ENCODE measurements around the gene CASK.

Gene CASK

DNA sequence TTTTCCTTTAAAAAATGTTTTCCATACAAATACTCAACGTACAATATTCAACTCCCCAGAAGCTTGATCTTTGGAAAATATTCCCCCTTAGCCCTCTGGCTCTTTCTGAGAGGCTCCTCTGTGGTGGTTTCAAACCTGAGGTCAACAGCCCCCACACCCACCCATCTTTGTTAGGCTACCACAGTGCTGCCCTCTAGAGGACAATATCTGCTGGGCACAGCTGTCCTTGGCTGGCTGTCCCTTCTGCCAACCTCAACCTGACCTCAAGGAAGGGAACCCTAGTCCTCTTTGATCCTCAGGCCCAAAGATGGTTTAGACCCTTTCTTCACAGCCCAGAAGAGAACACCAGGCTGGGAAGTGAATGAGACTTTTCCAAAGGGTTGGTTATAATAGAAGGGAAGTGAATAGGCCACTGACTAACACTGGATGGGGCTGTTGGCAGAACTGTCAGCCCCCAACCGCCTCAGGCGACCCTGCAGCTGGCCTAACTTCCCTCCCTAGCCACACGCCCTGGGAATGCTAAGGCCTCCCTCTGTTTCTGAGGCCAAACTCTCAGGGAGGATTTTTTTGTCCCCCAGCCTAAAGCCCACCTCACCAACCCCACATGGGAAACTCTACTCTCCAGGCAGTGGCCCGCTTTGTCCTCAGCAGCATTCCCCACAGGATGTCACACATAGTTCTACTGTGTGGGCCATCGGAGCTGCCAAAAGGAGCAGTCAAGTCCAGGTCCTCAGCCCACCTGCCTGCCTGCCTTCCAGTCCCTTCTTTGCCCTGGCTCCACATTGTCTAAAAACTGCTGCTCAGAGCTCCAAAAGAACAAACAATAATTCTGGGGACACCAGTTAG, 441.9 kb downstream of the CASK start:
- peaks cover 9% of the 10 kb centered on the region for H3K4me1 Mint-ChIP-seq
- peaks cover 44% of the 10 kb centered on the region for H3K9me3 Mint-ChIP-seq
- peaks cover 8% of the 10 kb centered on the region for H3K36me3 Mint-ChIP-seq (ENCODE audit: low read depth)
- no peak overlapping the region for H3K4me3 Mint-ChIP-seq
- DNase-seq, result no peak
- H3K27me3 Mint-ChIP-seq (ENCODE audit: low read depth, poor library complexity), result no peaks in the 10 kb centered on the region
- TF ChIP-seq, protein P1, sequence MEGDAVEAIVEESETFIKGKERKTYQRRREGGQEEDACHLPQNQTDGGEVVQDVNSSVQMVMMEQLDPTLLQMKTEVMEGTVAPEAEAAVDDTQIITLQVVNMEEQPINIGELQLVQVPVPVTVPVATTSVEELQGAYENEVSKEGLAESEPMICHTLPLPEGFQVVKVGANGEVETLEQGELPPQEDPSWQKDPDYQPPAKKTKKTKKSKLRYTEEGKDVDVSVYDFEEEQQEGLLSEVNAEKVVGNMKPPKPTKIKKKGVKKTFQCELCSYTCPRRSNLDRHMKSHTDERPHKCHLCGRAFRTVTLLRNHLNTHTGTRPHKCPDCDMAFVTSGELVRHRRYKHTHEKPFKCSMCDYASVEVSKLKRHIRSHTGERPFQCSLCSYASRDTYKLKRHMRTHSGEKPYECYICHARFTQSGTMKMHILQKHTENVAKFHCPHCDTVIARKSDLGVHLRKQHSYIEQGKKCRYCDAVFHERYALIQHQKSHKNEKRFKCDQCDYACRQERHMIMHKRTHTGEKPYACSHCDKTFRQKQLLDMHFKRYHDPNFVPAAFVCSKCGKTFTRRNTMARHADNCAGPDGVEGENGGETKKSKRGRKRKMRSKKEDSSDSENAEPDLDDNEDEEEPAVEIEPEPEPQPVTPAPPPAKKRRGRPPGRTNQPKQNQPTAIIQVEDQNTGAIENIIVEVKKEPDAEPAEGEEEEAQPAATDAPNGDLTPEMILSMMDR (IDR thresholded peaks at IDR 0.05), result peak; percentile 13
- no peak overlapping the region for H3K27ac Mint-ChIP-seq

DNA sequence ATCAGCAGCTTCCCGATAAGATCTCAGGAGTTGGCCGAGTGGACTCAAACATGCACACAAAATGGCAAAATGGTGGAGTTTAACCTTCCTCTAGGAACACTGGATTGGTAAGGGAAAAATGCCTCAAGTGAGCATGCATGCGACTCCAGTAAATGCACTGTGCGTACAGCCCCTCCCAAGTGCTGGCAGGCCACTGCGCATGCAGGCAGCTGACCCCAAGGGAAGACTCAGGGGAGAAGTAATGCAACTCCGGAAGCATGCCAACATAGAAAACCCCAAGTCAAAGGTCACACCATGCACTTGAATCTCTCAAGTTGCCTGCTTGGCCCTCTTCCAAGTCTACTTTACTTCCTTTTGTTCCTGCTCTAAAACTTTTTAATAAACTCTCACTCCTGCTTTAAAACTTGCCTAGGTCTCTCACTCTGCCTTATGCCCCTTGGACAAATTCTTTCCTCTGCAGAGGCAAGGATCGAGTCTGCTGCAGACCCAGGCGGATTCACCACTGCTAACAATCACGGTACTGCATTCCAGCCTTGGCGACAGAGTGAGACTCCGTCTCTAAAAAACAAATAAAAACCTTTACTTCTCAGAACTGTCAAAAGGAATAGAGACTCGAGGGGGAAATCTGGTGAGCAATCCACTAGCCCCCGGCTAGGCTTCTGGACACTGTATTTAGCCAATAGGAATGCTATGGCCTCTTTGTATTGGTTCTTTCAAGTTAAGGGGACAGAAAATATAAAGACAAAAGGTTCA, 442.7 kb downstream of the CASK start:
- H3K27me3 Mint-ChIP-seq (ENCODE audit: low read depth, poor library complexity), result no peaks in the 10 kb centered on the region
- DNase-seq, result no peak
- no peak overlapping the region for H3K4me3 Mint-ChIP-seq
- H3K36me3 Mint-ChIP-seq (ENCODE audit: low read depth), result peaks cover 8% of the 10 kb centered on the region
- H3K27ac Mint-ChIP-seq, result no peak overlapping the region
- H3K9me3 Mint-ChIP-seq, result peaks cover 37% of the 10 kb centered on the region
- TF ChIP-seq, protein P1 (IDR thresholded peaks at IDR 0.05), result no peak
- H3K4me1 Mint-ChIP-seq, result peaks cover 10% of the 10 kb centered on the region

DNA sequence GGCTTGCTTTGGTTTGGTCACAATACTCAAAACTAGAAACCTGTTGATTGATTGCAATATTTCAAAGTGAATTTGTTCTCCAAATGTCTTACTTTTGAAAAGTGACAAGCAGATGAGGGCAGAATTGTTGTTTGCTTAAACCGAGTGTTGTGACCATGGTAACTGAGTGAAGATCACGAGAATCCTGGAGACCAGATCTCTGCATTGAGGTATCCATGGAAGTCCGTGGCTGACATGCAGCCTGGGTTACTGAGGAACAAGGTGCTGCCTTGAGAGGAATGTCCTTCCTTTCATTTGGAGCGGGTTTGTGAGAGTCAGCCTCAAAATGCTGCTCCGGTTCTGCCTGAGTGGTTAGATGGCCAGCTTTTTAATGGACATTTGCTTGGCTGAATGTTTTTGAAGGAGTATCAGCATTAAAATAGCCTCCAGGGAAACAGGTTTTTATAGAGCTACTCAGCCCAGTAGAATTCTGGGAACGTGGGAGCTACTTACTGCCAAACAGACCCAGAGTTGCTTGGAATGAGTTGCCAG, 444.9 kb downstream of the CASK start:
- DNase-seq, result no peak

DNA sequence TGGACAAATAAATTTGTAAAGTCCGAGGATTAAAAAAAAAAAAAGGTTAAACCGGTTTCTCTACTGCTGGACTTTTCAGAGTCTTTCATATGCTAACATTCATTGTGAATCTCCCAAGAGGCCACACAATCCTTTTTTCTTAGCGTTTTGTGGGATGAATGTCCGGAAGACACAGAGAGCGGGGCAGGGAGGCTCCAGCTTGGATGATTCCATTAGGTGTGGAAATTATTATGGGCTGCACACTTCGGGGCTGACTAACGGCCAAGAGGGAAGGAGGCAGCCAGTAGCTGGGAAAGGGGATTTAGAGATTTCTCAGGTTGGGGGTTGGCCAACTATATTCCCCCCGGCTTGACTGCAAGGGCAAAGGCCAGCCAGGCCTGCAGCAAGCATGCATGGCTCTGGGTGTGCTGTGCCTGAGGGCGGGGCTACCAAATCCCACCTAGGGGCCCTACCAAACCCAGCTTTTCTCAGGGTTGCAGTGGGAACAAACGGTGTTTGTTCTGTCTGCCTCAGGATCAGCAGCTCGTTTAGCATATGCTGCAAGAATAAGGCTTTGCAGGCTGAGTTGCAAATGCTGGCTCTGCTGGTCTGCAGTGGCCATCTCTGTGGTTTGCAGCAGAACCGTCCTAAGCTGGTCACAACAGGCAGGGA, 447.6 kb downstream of the CASK start:
- H3K27ac Mint-ChIP-seq, result peak overlapping the region; percentile 99
- peaks cover 38% of the 10 kb centered on the region for H3K9me3 Mint-ChIP-seq
- peaks cover 5% of the 10 kb centered on the region for H3K36me3 Mint-ChIP-seq (ENCODE audit: low read depth)
- no peaks in the 10 kb centered on the region for H3K27me3 Mint-ChIP-seq (ENCODE audit: low read depth, poor library complexity)
- no peak for DNase-seq
- TF ChIP-seq, protein P1 (IDR thresholded peaks at IDR 0.05), result no peak
- H3K4me1 Mint-ChIP-seq, result peaks cover 17% of the 10 kb centered on the region
- peak overlapping the region; percentile 31 for H3K4me3 Mint-ChIP-seq

More for the DNA sequence above, 444.9 kb downstream of the CASK start:
- TF ChIP-seq, protein P1 (IDR thresholded peaks at IDR 0.05), result no peak
- Mint-ChIP-seq H3K27me3 (ENCODE audit: low read depth, poor library complexity) (no peaks in the 10 kb centered on the region), H3K4me3 (no peak overlapping the region), H3K27ac (peak overlapping the region; percentile 48), H3K36me3 (ENCODE audit: low read depth) (peaks cover 8% of the 10 kb centered on the region), H3K9me3 (peaks cover 46% of the 10 kb centered on the region), H3K4me1 (peaks cover 21% of the 10 kb centered on the region)

DNA sequence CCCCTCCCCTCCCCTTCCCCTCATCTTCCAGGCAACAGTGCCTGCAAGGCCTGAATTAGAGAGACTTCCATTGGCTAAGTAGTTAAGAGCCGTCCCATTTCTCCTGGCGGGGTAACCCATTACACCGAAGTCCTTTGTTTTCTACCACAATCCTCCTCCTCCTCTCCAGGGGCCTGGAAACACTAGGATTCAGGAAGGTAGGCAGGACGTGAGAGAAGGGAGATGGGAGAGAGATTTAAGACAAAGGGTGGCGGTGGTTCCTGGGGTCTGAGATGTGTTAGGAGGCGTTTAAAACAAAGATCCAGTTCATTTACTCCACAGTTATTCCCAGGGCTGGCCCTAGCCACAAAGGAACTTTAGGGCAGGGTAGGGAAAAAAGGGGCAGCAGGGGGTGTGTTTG, 448.2 kb downstream of the CASK start:
- Mint-ChIP-seq H3K36me3 (ENCODE audit: low read depth) (no peaks in the 10 kb centered on the region), H3K27me3 (ENCODE audit: low read depth, poor library complexity) (no peaks in the 10 kb centered on the region), H3K27ac (peak overlapping the region; percentile 99), H3K4me3 (peak overlapping the region; percentile 31), H3K9me3 (peaks cover 33% of the 10 kb centered on the region), H3K4me1 (peaks cover 17% of the 10 kb centered on the region)
- DNase-seq, result no peak
- TF ChIP-seq, protein P1 (IDR thresholded peaks at IDR 0.05), result no peak
